ENCODE results near the gene DBNDD1. TPM values are rescaled to one million over a fixed set of nuclear protein-coding genes. Genes with fewer than 3 reads are reported as not detected.
A peak's percentile ranks its signal among the peaks of the same experiment; 100 is the strongest.

Gene DBNDD1
- total and polyA plus RNA-seq, 2 donors (not counting 1 experiment from before 2014, with no cell fraction given), result 3.1 to 72.1 TPM

GRCh38 chr16:89956505-89957215 is 62.6 kb downstream of the DBNDD1 start:
- intact Hi-C loops (cut with micrococcal nuclease), result loop anchor here (2.0 kb wide), 1 partner anchor 16 kb away; no protein-coding TSS in a partner anchor
- peaks cover 63 to 66% of the 10 kb centered on the region in 2 donors for H3K4me1 ChIP-seq (ENCODE audit: control insufficient read depth in 2 of 2, insufficient read depth in 2 of 2, low read length in 2 of 2)
- peak overlapping the region; percentile 73 for H3K4me3 Mint-ChIP-seq
- CTCF ChIA-PET, result interaction anchor here (0.7 to 1.4 kb wide), 4 partner anchors 10 to 46 kb away, joined by 3 to 4 read pairs (median 3); partner anchors contain the start of gene MC1R
- DNase-seq (peak; percentile 53), ATAC-seq (ENCODE audit: low read depth) (peak; percentile 7)
- H3K27ac ChIP-seq (ENCODE audit: low read length in 2 of 2), result peak overlapping the region in 1 of 2 donors; percentile 26
- 57% methylated on average over 13 of the region's 15 CpGs for WGBS (ENCODE audit: insufficient coverage)
- peaks cover 56% of the 10 kb centered on the region for H3K79me2 ChIP-seq (ENCODE audit: control insufficient read depth, insufficient read depth, low read length)
- no peak overlapping the region for H3K9ac ChIP-seq (ENCODE audit: low read length)
- POLR2A ChIA-PET, result interaction anchor here (1.0 to 1.7 kb wide), 2 partner anchors 15 to 29 kb away, joined by 3 to 4 read pairs; no protein-coding TSS in a partner anchor
- H3K9me3 ChIP-seq (ENCODE audit: control extremely low read depth in 1 of 3, control insufficient read depth in 2 of 3, insufficient read depth in 1 of 3, low read length in 2 of 3), result peaks cover 0 to 13% (median 0%) of the 10 kb centered on the region in 3 donors
- no peak overlapping the region for H2AFZ ChIP-seq (ENCODE audit: insufficient read depth, low read depth, low read length, poor library complexity, severe bottlenecking)
- no peaks in the 10 kb centered on the region for H3K27me3 Mint-ChIP-seq
- peak overlapping the region; percentile 68 for H3K4me2 ChIP-seq (replicated peaks; ENCODE audit: low read depth, low read length, poor library complexity, severe bottlenecking)
- H3K9me3 Mint-ChIP-seq (ENCODE audit: insufficient read depth), result no peaks in the 10 kb centered on the region
- H3K4me1 Mint-ChIP-seq, result peaks cover 61% of the 10 kb centered on the region
- peaks cover 0 to 59% of the 10 kb centered on the region in 2 experiments for H3K36me3 ChIP-seq (replicated peaks in 1 of 2; ENCODE audit: control extremely low read depth in 1 of 2, control insufficient read depth in 1 of 2, extremely low read depth in 1 of 2, insufficient read depth in 2 of 2, low read length in 1 of 2)
- peaks cover 79% of the 10 kb centered on the region for H4K20me1 ChIP-seq (ENCODE audit: control insufficient read depth, insufficient read depth, low read length, poor library complexity, severe bottlenecking)
- peak overlapping the region; percentile 85 for H3K27ac Mint-ChIP-seq
- TF ChIP-seq, protein P1, sequence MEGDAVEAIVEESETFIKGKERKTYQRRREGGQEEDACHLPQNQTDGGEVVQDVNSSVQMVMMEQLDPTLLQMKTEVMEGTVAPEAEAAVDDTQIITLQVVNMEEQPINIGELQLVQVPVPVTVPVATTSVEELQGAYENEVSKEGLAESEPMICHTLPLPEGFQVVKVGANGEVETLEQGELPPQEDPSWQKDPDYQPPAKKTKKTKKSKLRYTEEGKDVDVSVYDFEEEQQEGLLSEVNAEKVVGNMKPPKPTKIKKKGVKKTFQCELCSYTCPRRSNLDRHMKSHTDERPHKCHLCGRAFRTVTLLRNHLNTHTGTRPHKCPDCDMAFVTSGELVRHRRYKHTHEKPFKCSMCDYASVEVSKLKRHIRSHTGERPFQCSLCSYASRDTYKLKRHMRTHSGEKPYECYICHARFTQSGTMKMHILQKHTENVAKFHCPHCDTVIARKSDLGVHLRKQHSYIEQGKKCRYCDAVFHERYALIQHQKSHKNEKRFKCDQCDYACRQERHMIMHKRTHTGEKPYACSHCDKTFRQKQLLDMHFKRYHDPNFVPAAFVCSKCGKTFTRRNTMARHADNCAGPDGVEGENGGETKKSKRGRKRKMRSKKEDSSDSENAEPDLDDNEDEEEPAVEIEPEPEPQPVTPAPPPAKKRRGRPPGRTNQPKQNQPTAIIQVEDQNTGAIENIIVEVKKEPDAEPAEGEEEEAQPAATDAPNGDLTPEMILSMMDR (IDR thresholded peaks at IDR 0.05), result no peak
- no peak for TF ChIP-seq EZH2 (IDR thresholded peaks at IDR 0.05; ENCODE audit: borderline replicate concordance, insufficient read depth, low read depth, low read length, poor library complexity, severe bottlenecking)
- H3K27me3 ChIP-seq (replicated peaks in 1 of 4; ENCODE audit: control extremely low read depth in 1 of 4, control insufficient read depth in 3 of 4, insufficient read depth in 4 of 4, low read length in 3 of 4), result no peaks in the 10 kb centered on the region
- H3K4me3 ChIP-seq (ENCODE audit: control extremely low read depth in 1 of 5, extremely low read depth in 1 of 5, insufficient read depth in 1 of 5, low read depth in 2 of 5, low read length in 4 of 5), result peak overlapping the region in 1 of 5 experiments; percentile 15
